Measurements from ENCODE around the gene SPRYD7. TPM values are rescaled to one million over a fixed set of nuclear protein-coding genes. Genes with fewer than 3 reads are reported as not detected.

SPRYD7 gene
- total and polyA plus RNA-seq, 2 donors from 2014 or later = 6.6 to 12.1 TPM

- no peaks in the 10 kb centered on the region for H3K9me3 ChIP-seq (ENCODE audit: control insufficient read depth in 2 of 3, insufficient read depth in 1 of 3, low read length in 3 of 3)
- no peak for FAIRE-seq
- intact Hi-C loops (cut with DNase I) = no loop called here
- no peaks in the 10 kb centered on the region for H3K4me1 ChIP-seq (ENCODE audit: control insufficient read depth in 2 of 3, insufficient read depth in 2 of 3, low read depth in 1 of 3, low read length in 3 of 3)
- no peaks in the 10 kb centered on the region for H3K36me3 ChIP-seq (ENCODE audit: control insufficient read depth in 2 of 3, insufficient read depth in 3 of 3, low read length in 3 of 3)
- no peak for TF ChIP-seq CTCF (IDR thresholded peaks at IDR 0.05; ENCODE audit: borderline replicate concordance, extremely low read depth, insufficient read depth)
- no peak overlapping the region for H3K4me3 ChIP-seq (ENCODE audit: low read length in 3 of 3)
- no peak overlapping the region for H3K9ac ChIP-seq (ENCODE audit: low read length in 3 of 3)
- no peak for DNase-seq
- H3K27me3 ChIP-seq (ENCODE audit: control insufficient read depth, insufficient read depth, low read length) = no peaks in the 10 kb centered on the region
- no peak overlapping the region for H3K27ac ChIP-seq (ENCODE audit: low read depth in 2 of 2, low read length in 2 of 2)
These were observed 37.3 kb downstream of the SPRYD7 start for GRCh38 chr13:49898792-49899191.

- FAIRE-seq = no peak
These were observed 38.4 kb downstream of the SPRYD7 start for GRCh38 chr13:49897713-49898112.

GRCh38 chr13:49895826-49896225 lies 40.3 kb downstream of the SPRYD7 start:
- Histone ChIP-seq H3K27ac (ENCODE audit: low read depth in 2 of 2, low read length in 2 of 2) (no peak overlapping the region), H3K36me3 (ENCODE audit: control insufficient read depth in 2 of 3, insufficient read depth in 3 of 3, low read length in 3 of 3) (no peaks in the 10 kb centered on the region), H3K4me3 (ENCODE audit: low read length in 3 of 3) (no peak overlapping the region), H3K9ac (ENCODE audit: low read length in 3 of 3) (no peak overlapping the region), H3K9me3 (ENCODE audit: control insufficient read depth in 2 of 3, insufficient read depth in 1 of 3, low read length in 3 of 3) (no peaks in the 10 kb centered on the region), H3K27me3 (ENCODE audit: control insufficient read depth, insufficient read depth, low read length) (no peaks in the 10 kb centered on the region), H3K4me1 (ENCODE audit: control insufficient read depth in 2 of 3, insufficient read depth in 2 of 3, low read depth in 1 of 3, low read length in 3 of 3) (no peaks in the 10 kb centered on the region)
- DNase-seq = no peak
- intact Hi-C loops (cut with DNase I) = no loop called here
- no peak for TF ChIP-seq CTCF (IDR thresholded peaks at IDR 0.05; ENCODE audit: borderline replicate concordance, extremely low read depth, insufficient read depth)
- FAIRE-seq = no peak

More at GRCh38 chr13:49897713-49898112, 38.4 kb downstream of the SPRYD7 start:
- TF ChIP-seq CTCF (IDR thresholded peaks at IDR 0.05; ENCODE audit: borderline replicate concordance, extremely low read depth, insufficient read depth) = no peak
- H3K36me3 ChIP-seq (ENCODE audit: control insufficient read depth in 2 of 3, insufficient read depth in 3 of 3, low read length in 3 of 3) = no peaks in the 10 kb centered on the region
- H3K4me3 ChIP-seq (ENCODE audit: low read length in 3 of 3) = no peak overlapping the region
- intact Hi-C loops (cut with DNase I) = no loop called here
- H3K27ac ChIP-seq (ENCODE audit: low read depth in 2 of 2, low read length in 2 of 2) = no peak overlapping the region
- H3K27me3 ChIP-seq (ENCODE audit: control insufficient read depth, insufficient read depth, low read length) = no peaks in the 10 kb centered on the region
- no peaks in the 10 kb centered on the region for H3K9me3 ChIP-seq (ENCODE audit: control insufficient read depth in 2 of 3, insufficient read depth in 1 of 3, low read length in 3 of 3)
- H3K9ac ChIP-seq (ENCODE audit: low read length in 3 of 3) = no peak overlapping the region
- H3K4me1 ChIP-seq (ENCODE audit: control insufficient read depth in 2 of 3, insufficient read depth in 2 of 3, low read depth in 1 of 3, low read length in 3 of 3) = no peaks in the 10 kb centered on the region
- no peak for DNase-seq

- H3K27me3 ChIP-seq (ENCODE audit: control insufficient read depth, insufficient read depth, low read length) = no peaks in the 10 kb centered on the region
- no peak for FAIRE-seq
- no peaks in the 10 kb centered on the region for H3K9me3 ChIP-seq (ENCODE audit: control insufficient read depth in 2 of 3, insufficient read depth in 1 of 3, low read length in 3 of 3)
- H3K27ac ChIP-seq (ENCODE audit: low read depth in 2 of 2, low read length in 2 of 2) = no peak overlapping the region
- intact Hi-C loops (cut with DNase I) = no loop called here
- no peak for DNase-seq
- H3K36me3 ChIP-seq (ENCODE audit: control insufficient read depth in 2 of 3, insufficient read depth in 3 of 3, low read length in 3 of 3) = no peaks in the 10 kb centered on the region
- H3K9ac ChIP-seq (ENCODE audit: low read length in 3 of 3) = no peak overlapping the region
- H3K4me3 ChIP-seq (ENCODE audit: low read length in 3 of 3) = no peak overlapping the region
- no peaks in the 10 kb centered on the region for H3K4me1 ChIP-seq (ENCODE audit: control insufficient read depth in 2 of 3, insufficient read depth in 2 of 3, low read depth in 1 of 3, low read length in 3 of 3)
- TF ChIP-seq CTCF (IDR thresholded peaks at IDR 0.05; ENCODE audit: borderline replicate concordance, extremely low read depth, insufficient read depth) = no peak
These were observed 42.5 kb downstream of the SPRYD7 start for GRCh38 chr13:49893591-49893990.

Measured in kidney (tissue), 14 donors.